Measurements from ENCODE around the gene SEC22A.
"Not testable (repeated sequence)": the region's sequence is repeated elsewhere in the genome, so short reads cannot be mapped to it uniquely, and the experiment has no call there.

The SEC22A gene

DNA sequence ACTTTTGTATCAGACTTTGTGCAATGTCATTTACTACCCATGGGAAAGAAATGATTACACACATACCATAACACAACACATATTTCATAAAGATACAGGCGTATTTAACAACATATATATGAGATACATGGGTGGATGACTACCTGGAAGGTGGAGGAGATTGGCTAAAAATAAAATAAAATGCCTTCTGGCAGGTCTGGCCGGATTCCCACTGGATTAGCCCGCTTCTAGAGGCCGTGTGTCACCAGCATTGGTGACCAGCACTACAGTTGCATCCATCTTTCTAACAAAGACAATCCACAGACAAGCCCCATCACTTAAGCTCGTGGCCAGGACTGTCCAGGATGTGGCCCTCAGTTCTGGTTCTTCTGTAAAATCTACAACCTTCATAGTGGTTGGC lies 21.0 kb upstream of the SEC22A start:
- no peak for DNase-seq

DNA sequence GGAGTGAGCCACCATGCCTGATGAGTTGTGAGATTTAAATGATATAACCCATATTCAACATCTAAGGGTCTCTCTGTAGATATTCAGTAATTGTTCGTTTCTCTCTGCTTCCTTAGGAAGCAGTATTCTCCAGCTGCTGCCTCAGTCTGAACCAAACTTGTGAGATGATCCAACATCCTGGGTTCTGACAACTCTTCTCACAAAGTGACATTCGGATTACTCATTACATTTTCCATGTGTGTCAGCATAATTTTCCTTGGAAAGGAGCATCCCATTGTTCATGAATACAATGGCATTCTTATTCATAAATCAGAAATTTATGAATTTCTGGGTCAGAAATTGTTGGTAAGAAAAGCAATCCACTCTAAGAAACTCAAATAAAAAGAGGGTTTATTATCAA lies 15.0 kb upstream of the SEC22A start:
- no peak for DNase-seq

DNA sequence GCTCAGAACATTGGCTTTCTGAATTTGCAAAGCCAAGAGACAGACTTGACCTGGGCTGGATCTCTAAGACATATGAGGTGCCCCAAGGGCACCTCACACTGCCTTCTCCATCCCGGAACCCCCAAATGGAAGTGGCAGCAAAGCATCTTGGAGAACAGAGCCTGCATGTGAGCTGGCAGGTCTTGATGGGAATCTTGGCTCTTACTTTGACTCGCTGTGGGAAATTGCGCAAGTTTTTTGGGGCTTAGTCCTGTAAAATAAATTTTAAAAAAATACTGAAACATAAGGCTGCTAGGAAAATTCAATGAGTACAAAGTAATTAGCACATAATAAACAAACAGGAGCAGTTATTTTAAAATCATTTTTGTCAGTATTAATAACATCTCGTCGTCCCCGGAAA lies 13.7 kb upstream of the SEC22A start:
- DNase-seq, result no peak

DNA sequence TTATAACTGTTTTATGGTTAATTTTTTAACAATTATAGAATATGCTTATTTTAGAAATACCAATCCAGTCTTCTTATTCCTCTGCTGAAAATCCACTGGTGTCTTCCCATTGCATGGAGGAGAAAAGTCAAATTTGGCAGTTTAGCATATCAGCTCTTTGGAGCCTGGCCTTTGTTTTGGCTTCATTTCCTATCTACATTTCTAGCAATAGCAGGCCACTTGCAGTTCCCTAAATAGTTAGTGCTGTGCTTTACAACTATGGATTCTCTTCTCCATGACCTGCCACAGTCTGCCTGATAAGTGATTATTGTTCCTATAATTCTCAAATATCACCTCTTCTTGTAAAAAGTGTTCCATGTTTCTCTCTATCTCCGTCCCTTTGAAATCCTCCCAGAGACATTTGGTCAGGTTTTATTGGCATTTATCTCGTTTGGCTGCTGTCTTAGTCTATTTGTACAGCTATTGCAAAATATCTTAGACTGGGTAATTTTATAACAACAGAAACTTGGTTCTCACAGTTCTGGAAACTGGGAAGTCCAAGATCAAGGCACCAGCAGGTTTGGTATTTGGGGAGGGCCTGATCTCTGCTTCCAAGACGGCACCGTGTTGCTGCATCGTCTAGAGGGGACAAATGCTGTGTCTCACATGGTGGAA lies 8.2 kb upstream of the SEC22A start:
- DNase-seq, result no peak

DNA sequence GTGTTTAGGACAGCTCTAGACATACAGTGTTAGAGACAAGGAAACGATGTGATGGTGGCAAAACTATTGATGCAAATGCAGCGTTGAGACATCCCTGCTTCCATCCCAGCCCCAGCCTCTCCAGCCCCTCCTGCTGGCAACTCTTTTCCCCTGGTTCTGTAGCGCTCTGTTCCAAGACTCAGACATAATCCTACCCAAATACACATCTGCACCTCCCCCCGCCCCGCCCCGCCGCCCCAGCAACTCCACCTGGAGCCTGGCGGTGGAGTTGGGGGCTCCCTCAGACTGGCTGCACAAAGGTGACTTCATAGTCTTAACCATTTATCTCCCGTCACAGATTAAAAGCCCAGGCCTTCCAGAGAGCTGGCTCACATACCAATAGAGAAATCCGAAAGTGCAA lies 7.2 kb upstream of the SEC22A start:
- DNase-seq, result no peak

DNA sequence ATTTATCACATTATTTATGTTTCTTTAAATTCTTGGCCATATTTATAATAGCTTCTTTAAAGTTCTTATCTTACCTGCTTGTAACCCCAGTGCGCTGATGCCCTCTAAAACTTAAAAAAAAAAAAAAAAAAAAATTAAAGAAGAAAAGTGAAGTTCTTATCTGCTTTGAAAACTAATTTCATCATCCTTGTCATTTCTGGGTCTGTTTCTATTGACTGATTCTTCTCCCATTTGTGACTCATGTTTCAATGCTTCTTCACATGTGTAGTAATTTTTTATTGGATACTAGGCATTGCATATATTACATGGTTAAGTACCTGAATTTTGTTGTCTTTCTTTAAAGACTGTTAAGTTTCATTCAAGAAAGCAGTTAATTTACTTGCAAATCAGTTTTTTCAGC lies 3.4 kb upstream of the SEC22A start:
- no peak for DNase-seq

DNA sequence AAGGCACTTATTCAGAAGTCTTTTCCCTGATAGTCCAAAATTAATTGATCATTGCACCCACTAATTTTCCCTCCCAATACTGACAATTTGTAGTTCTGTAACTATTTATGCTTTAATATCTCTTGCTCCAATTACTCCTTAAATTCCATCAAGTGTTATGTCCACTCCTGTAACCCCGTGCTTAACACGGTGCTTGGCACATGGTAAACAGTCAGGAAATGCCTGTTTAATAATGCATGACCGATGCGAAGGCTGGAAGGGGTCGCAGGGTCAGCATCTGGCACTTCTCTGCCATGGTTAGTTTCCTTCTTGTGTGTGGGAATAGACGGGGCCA lies 553 bp upstream of the SEC22A start:
- no peak for DNase-seq

DNA sequence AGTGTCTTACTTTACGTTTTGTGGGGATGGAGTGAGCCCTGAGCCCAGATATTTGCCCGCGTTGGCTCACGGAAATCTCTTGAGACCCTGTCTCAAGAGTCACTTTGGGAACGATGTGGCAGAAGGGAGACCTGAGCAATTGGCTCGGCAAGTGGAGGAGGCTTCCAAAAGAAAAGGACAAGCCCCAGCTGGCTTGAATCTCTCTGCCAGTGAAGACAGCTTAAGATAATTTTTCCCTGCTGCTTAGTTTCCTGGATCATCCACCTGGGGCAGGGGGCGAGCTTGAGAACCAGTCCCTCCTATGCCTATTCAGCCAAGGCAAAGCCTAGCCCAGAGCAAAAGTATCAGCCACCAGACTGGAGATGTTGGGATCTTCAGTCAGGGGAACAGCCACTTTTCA lies 708 bp downstream of the SEC22A start:
- DNase-seq, result no peak

DNA sequence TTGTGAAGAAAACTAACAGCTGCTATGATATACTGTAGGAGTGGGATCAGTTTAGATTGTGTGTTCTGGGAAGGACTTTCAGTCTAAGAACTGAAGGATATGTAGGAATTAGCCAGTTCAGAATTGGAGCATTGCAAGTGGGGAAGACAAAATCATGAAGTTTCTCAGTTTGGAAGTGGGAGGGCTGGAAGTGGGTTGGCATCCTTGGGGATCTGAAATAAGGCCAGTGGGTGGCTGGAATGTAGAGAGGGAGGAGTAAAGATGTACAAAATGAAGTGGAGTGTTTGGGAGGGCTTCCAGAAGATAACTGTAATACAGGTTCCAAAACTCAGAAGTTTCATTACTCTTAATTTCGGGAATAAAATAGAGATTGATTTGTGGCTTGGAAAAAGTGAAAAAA lies 17.2 kb downstream of the SEC22A start:
- no peak for DNase-seq

DNA sequence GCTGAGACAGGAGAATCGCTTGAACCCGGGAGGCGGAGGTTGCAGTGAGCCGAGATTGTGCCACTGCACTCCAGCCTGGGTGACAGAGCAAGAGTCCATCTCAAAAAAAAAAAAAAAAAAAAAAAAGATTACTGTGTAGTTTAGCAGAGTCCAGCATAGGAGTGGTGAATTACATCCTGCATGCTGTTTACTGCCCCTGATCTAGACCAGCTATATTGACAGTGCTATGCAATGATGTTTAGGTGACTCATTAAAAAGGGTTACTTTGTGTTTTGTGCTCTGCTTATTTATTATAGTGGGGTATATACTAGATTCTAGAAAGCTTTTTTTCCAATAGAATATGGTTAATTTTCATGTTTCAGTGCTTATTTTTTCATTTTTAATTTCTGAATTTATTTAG lies 19.6 kb downstream of the SEC22A start:
- DNase-seq, result not testable (repeated sequence)

DNA sequence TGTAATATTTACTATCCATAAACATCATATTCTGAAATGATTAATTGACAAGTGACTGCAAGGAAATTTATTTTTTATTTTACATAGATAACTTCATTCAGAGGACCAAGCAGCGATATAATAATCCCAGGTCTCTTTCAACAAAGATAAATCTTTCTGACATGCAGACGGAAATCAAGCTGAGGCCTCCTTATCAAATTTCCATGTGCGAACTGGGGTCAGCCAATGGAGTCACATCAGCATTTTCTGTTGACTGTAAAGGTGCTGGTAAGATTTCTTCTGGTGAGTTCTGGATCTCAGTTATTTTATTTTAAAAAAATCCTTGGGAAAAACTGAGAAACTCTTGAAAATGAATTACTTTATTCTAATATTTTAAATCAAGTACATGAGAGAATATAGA lies 23.3 kb downstream of the SEC22A start:
- no peak for DNase-seq

DNA sequence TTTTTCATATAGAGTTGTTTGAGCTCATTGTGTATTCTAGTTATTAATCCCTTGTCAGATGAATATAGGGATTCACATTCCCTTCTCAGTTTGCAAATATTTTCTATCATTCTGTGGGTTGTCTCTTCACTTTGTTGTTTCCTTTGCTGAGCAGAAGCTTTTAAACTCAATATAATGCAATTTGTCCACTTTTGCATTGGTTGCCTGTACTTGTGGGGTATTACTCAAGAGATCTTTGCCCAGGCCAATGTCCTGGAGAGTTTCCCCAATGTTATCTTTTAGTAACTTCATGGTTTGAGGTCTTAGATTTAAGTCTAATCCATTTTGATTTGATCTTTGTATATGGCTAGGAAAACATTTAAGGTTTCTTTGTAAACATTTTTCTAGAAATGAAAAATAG lies 24.8 kb downstream of the SEC22A start:
- DNase-seq, result no peak

DNA sequence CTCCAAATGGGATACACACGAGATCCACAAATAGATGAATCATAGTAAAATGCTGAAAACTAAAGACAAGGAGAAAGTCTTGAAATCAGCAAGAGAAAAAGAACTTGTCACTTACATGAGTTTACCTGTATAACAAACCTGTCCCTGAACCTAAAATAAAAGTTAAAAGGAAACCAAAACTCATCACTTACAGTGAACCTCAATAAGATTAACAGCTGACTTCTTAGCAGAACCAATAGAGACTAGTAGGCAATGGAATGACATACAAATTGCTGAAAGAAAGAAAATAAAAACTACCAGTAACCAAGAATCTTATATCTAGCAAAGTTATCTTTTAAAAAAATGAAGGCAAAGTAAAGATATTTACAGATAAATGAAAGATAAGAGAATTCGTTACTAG lies 27.4 kb downstream of the SEC22A start:
- DNase-seq, result no peak

DNA sequence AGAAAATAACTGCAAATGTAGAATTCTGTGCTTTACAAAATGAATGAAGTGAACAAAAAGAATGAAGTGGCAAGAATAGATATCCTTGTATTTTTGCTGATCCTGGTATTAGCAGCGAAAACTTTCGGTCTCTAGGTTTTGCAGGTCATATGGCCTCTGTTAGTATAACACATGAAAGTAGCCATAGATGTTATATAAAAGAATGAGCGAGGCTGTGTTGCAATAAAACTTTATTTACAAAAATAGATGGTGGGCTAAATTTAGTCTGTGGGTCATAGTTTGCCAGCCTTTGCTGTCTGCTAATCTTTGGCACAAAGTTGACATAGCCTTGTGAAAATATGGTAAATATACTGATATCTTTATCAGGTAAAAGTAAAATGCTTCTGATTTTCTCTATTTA lies 35.2 kb downstream of the SEC22A start:
- DNase-seq, result no peak

DNA sequence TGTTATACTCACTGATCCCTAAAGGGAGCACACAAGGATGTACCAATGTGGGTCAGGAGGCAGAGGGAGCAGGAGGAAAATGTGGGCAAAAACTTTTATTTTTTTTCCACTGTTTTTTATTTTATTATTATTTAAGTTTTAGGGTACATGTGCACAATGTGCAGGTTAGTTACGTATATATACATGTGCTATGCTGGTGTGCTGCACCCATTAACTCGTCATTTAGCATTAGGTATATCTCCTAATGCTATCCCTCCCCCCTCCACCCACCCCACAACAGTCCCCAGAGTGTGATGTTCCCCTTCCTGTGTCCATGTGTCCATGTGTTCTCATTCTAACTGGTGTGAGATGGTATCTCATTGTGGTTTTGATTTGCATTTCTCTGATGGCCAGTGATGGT lies 37.4 kb downstream of the SEC22A start:
- not testable (repeated sequence) for DNase-seq

DNA sequence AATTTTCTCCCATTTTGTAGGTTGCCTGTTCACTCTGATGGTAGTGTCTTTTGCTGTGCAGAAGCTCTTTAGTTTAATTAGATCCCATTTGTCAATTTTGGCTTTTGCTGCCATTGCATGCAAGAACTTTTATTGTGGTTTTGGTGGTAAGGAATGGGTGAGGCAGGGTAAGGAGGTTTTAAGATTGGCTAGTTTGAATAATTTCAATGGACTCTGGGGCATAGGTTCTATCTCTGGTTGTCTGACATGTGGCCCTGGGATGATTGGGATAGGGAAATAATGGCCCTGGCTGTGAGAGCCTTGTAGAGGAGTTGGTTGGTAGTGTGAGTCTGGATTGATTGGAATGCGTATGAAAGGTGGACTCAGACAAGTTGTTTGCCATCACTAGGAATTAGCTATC lies 38.0 kb downstream of the SEC22A start:
- DNase-seq, result no peak

DNA sequence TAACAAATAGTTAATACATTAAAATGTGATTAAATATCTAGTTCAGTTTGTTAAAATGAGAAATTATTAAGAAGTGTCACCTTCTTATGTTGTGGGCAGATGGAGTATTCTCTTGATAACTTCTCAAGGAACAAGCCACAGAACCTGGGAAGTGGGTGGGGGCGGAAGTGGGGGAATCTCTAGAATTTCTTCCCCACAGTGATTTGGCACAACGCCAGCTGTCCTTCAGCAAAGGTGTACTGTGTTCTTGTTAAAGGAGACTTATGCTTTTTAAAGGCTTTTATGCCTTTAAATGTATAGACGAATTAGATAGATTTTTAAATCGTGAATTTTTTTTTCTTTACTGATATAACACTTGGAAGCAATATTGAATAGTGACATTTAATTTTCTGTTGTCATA lies 42.4 kb downstream of the SEC22A start:
- no peak for DNase-seq

DNA sequence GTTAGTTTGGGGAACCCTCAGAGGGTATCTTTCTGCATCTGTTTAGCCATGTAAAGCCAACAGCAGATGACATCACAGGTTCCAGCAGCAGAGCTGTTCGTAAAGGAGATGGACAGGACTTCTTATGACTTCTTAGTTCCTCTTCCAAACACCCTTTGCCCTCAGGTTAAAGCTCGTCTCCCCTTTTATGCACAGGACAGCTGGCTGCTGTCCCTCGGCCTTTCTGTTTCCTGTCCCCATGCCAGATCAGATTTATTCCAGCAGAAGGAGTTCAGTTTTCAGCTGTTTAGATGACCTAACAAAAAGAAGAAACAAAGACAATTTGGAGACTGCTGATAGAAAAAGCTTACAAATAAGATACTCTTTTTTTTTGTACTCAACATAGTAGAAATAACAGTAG lies 45.1 kb downstream of the SEC22A start:
- no peak for DNase-seq

DNA sequence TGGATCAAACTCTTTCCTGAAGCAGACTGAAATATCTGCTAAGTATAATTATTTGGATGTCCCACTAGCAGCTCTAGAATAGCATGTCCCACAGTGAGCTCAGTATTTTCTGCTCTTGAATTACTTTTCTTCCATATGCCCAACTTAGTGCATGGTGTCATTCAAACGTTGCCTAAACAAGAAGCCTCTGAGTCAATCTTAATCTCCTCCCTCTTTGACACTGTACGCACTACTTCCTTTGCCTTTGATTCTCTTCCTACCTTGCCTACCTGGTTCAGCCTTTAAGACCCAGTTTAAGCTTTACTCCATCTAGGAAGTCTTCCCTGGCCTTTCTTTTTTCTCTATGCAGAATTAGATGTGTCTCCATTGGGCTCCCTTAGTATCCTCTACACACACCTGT lies 54.5 kb downstream of the SEC22A start:
- DNase-seq, result no peak

DNA sequence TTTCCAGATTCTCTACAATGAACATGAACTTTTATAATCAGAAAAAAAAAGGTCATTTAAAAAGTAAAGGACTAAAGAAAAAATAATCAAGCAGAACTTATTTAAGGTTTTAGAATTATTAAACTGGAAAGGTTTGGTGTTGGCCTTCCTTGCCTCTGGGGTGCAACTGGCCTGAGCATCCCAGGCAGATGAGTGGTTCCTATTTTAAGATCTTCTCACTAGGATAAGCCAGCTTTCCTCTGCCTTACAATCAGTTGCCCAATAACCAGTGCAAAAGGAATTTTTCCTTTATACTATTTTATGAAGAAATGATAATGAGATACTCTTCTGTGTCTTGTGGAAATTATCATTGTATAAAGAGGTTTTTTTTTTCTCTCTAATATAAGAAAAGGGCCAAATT lies 56.6 kb downstream of the SEC22A start:
- DNase-seq, result no peak

DNA sequence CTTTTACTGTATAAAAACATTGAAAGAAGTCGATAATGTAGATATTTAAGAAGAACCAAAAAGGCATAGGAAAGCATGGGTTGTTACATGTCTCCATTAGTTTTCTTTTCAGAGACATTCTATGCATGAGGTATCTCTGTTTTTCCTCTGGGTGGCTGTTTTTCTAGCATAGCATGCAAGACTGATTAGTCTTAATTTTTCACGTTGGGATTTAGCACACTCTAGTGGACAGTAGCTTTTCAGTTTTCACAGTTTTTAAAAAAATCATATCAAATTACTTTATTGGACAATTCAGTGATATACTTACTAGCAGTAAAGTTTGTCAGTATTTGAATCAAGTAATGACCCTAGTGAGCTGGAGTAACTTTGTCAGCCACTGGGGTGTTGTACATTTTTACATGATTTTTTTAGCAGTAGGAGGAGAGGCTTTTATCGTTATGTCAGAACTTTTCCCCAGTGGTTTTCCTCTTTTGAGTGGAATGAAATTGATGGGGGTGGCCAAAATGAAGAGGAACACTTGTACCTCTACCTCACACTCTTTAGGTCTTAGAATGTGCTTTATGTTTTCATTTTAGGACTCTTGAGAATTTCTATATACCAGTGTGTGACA lies 57.2 kb downstream of the SEC22A start:
- no peak for DNase-seq

DNA sequence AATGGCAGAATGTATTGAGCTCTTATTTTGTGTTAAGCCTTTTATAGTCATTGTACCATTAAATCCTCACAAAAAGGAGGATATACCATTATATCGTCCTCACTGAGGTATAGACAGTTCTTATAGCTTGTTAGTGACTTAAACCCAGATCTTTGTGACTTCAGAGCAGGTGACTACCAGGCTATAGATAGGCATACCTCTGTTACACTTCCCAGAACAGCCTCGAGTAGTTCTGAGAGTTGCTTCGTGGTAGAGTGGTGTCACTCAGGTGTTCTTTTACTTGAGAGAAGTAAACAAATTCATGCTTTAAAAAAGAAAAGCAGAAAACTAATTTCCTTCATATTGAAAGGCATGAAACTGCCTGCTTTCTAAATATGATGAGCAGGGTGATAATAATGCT lies 59.9 kb downstream of the SEC22A start:
- no peak for DNase-seq

DNA sequence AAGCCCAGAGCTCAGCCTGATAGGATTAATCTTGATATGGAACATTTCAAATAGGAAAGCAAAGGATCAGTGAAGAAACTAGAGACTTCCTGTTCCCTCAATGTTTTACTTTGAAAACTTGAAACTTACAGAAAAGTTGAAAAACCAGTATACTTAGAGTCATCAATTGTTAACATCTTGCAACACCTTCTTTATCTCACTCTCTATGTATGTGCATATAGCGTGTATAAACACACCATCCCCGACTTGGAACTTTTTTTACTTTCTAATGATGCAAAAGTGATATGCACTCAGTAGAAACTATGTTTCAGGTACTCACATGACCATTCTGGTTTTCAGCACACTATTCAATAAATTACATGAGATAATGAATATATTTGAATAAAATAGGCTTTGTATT lies 60.5 kb downstream of the SEC22A start:
- DNase-seq, result no peak

DNA sequence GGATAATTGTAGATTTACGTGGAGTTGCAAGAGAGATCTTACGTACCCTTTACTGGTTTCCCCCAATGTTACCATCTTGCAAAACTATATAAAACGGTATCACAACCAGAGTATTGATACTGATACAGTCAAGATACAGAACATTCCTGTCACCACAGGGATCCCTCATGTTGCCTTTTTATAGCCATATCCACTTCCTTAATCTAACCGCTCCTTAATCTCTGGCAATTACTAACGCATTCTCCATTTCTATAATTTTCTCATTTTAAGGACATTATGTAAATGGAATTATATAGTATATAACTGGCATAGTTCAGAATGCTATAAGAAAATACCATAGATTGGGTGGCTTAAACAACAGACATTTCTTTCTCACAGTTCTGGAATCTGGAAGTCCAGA lies 61.1 kb downstream of the SEC22A start:
- DNase-seq, result no peak

DNA sequence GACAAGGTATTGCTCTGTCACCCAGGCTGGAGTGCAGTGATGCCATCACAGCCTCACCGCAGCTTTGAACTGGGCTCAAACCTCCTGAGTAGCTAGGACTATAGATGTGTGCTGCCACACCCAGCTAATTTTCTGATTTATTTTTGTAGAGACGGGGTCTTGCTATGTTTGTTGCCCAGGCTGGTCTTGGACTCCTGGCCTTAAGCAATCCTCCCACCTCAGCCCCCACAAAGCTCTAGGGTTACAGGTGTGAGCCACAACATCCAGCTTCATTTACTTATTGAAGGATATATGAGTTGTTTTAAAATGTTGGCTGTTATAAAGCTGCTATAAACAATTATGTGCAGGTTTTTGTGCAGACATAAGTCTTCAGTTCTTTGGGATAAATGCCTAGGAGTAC lies 62.2 kb downstream of the SEC22A start:
- DNase-seq, result no peak

DNA sequence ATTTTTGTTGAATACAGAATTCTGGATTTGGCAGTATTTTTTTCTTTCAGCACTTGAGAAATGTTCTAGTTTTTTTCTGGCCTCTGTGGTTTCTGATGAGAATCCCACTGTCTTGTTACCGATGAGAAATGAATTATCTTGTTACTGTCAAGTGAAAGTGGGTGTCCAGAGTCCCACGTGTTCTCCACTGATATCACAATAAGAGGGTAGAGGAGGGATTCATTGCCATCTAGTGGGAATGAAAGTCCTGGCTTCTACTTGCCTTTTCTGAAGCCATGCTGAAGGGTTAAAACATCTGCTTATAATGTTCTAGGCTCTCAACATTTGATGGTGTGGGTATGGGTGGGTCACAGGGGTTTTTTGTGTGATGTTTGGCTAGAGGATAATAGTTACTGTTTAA lies 66.1 kb downstream of the SEC22A start:
- DNase-seq, result no peak

All from activated T-cell treated with anti-CD3 and anti-CD28 coated beads, Interleukin-2, amount 50 U/mL, for 1 hour (primary cell).